ENCODE results near the gene RNASEH2A. TPM values are rescaled to one million over a fixed set of nuclear protein-coding genes. Genes with fewer than 3 reads are reported as not detected.

The RNASEH2A gene
- total RNA-seq, 1 experiment from 2014 or later: 79.5 TPM

DNA sequence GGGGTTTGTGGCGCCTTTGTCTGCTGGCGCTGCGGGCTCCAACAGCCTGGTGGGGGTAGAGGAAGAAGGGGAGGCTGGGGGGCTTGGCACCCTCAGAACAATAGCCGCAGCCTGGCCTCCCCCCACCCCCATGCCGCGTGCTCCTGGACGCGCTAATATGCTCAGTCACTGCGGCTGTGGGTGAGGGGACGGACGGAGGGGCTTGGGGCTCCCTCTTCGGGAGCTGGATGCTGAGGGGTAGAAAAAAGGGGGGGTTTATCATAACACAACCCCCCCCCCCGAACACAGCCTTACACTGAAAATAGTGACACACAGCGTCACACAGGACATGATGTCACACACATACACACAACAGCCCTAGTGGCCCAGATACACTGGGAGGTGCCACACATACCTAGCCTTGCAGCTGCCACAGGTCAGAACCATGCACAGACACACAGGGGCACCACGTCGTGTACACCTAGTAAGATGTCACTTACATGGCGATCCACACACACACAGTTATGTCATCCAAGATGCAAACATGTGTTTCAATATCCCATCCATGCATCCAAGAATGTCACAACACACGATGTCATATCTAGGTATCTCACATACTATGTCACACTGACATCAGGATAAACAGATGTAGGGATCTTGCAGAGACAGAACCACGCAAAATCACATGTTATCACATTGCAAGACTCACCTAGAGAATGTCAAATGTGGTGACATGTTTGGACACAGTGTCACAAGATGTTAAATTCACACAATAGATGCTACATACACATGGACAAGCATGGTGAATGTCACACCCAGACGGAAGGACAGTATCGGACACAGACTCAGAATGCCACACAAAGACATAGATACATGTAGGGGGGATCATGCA is 32.7 kb downstream of the RNASEH2A start:
- Histone ChIP-seq H3K27me3 (ENCODE audit: insufficient read depth, low read length) (peaks cover 3% of the 10 kb centered on the region; the same call in 1 of the 2 replicates), H2AFZ (ENCODE audit: low read length) (no peak overlapping the region), H3K4me1 (ENCODE audit: insufficient read depth, low read length) (peaks cover 2% of the 10 kb centered on the region; the same call in 1 of the 2 replicates), H3K56ac (ENCODE audit: insufficient read length, low read depth, low read length) (no peak overlapping the region), H2BK20ac (ENCODE audit: low read depth, low read length, poor library complexity, severe bottlenecking) (no peak overlapping the region), H3K79me2 (ENCODE audit: insufficient read depth, low read length) (no peaks in the 10 kb centered on the region), H3K27ac (ENCODE audit: insufficient read length, low read depth, low read length) (no peak overlapping the region), H2BK12ac (ENCODE audit: insufficient read length, low read depth, low read length) (no peak overlapping the region), H3K14ac (ENCODE audit: insufficient read depth, low read length) (no peak overlapping the region), H4K20me1 (ENCODE audit: control insufficient read depth, insufficient read depth, insufficient read length) (no peaks in the 10 kb centered on the region), H3K18ac (ENCODE audit: insufficient read length, low read depth, low read length) (no peak overlapping the region), H3K9me3 (ENCODE audit: control insufficient read depth, low read depth, low read length) (no peaks in the 10 kb centered on the region), H2BK15ac (ENCODE audit: low read depth, low read length) (no peak overlapping the region), H4K8ac (replicated peaks; ENCODE audit: insufficient read length, low read depth, low read length) (no peak overlapping the region), H3K23ac (ENCODE audit: insufficient read length, low read depth, low read length) (no peak overlapping the region), H4K91ac (ENCODE audit: insufficient read length, low read depth, low read length) (no peak overlapping the region), H2BK5ac (ENCODE audit: insufficient read length, low read length) (no peak overlapping the region), H3K4ac (ENCODE audit: low read depth, low read length) (no peak overlapping the region), H3K9ac (ENCODE audit: extremely low read depth, insufficient read length, low read length) (no peak overlapping the region), H3T11ph (ENCODE audit: low read length) (no peak overlapping the region), H4K5ac (ENCODE audit: insufficient read length, low read depth, low read length) (no peak overlapping the region), H2BK120ac (ENCODE audit: low read depth, low read length, poor library complexity, severe bottlenecking) (no peak overlapping the region), H2AK5ac (ENCODE audit: insufficient read length, low read length) (no peak overlapping the region), H3K23me2 (ENCODE audit: insufficient read length, low read depth, low read length, poor library complexity, severe bottlenecking) (peaks cover 9% of the 10 kb centered on the region), H3K79me1 (ENCODE audit: insufficient read depth, low read depth, low read length, poor library complexity, severe bottlenecking) (no peaks in the 10 kb centered on the region), H3K4me2 (ENCODE audit: insufficient read depth, insufficient read length, low read length) (peak overlapping the region; percentile 35)
- Mint-ChIP-seq H3K9me3 (no peaks in the 10 kb centered on the region; a peak in 1 of 5 replicates), H3K27ac (no peak overlapping the region), H3K4me1 (peaks cover 42 to 43% of the 10 kb centered on the region in 2 experiments), H3K4me3 (peak overlapping the region; percentile 81 to 91), H3K27me3 (ENCODE audit: low read depth) (peaks cover 26% of the 10 kb centered on the region), H3K36me3 (ENCODE audit: insufficient read depth in 1 of 3, low read depth in 3 of 3) (peaks cover 0 to 8% (median 8%) of the 10 kb centered on the region in 3 experiments; a peak in 6 of 7 replicates)
- no peak for DNase-seq
- WGBS (ENCODE audit: extremely low coverage, insufficient read length, low lambda C conversion rate): no CpG with 5 or more reads among the region's 21 CpGs
- TF ChIP-seq, protein P1, sequence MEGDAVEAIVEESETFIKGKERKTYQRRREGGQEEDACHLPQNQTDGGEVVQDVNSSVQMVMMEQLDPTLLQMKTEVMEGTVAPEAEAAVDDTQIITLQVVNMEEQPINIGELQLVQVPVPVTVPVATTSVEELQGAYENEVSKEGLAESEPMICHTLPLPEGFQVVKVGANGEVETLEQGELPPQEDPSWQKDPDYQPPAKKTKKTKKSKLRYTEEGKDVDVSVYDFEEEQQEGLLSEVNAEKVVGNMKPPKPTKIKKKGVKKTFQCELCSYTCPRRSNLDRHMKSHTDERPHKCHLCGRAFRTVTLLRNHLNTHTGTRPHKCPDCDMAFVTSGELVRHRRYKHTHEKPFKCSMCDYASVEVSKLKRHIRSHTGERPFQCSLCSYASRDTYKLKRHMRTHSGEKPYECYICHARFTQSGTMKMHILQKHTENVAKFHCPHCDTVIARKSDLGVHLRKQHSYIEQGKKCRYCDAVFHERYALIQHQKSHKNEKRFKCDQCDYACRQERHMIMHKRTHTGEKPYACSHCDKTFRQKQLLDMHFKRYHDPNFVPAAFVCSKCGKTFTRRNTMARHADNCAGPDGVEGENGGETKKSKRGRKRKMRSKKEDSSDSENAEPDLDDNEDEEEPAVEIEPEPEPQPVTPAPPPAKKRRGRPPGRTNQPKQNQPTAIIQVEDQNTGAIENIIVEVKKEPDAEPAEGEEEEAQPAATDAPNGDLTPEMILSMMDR (conservative IDR thresholded peaks at IDR 0.05): no peak
